ENCODE results near the gene LRP10. TPM values are rescaled to one million over a fixed set of nuclear protein-coding genes. Genes with fewer than 3 reads are reported as not detected.

The LRP10 gene
- total and polyA plus RNA-seq, 2 experiments from 2014 or later: 56.2 to 117 TPM

DNA sequence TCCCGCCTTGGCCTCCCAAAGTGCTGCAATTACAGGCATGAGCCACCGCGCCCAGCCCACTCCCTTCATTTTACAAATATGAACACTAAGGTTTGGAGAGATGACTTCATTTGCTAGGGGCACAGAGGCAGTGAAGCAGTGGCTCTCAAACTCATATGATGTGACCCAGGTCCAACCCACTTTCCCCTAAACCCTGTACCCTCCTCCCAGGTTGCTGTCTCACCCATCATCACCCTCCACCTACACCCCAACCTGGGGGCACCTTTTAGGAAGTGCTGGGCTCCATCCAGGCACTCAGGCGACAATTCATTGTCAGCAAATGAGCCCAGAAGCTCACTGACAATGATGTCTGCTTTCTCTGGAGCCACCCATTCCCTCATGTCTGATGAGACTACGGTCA is 52.2 kb downstream of the LRP10 start:
- Histone ChIP-seq H3K36me3 (replicated peaks; ENCODE audit: insufficient read depth, low read depth) (no peaks in the 10 kb centered on the region), H3K4me1 (ENCODE audit: insufficient read depth) (peaks cover 4% of the 10 kb centered on the region)

DNA sequence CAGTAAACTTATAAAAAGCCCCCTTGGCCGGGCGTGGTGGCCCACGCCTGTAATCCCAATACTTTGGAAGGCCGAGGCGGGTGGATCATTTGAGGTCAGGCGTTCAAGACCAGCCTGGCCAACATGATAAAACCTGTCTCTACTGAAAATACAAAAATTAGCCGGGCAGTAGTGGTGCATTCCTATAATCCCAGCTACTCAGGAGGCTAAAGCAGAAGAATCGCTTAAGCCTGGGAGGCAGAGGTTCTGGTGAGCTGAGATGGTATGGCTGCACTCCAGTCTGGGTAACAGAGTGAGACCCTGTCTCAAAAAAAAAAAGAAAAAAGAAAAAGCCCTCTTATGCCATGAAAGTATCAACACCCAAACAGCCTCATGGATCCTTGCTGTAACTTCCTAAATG is 54.0 kb downstream of the LRP10 start:
- H2AFZ ChIP-seq: no peak overlapping the region

More for the DNA sequence above, 52.2 kb downstream of the LRP10 start:
- H3K79me2 ChIP-seq: peaks cover 19% of the 10 kb centered on the region
- WGBS (ENCODE audit: low lambda C conversion rate, missing lambda C conversion rate): 98% methylated on average over 5 of the region's 5 CpGs
- H3K27ac ChIP-seq: no peak overlapping the region
- H3K9me3 ChIP-seq (ENCODE audit: low read depth): no peaks in the 10 kb centered on the region
- H3K4me2 ChIP-seq: no peak overlapping the region
- no peak overlapping the region for H2AFZ ChIP-seq
- H3K4me3 ChIP-seq: no peak overlapping the region
- H3K27me3 ChIP-seq: no peaks in the 10 kb centered on the region
- H4K20me1 ChIP-seq (ENCODE audit: insufficient read depth, poor library complexity, severe bottlenecking): no peaks in the 10 kb centered on the region
- no peaks in the 10 kb centered on the region for H3K9me2 ChIP-seq (replicated peaks; ENCODE audit: insufficient read depth)
- TF ChIP-seq, protein P1, sequence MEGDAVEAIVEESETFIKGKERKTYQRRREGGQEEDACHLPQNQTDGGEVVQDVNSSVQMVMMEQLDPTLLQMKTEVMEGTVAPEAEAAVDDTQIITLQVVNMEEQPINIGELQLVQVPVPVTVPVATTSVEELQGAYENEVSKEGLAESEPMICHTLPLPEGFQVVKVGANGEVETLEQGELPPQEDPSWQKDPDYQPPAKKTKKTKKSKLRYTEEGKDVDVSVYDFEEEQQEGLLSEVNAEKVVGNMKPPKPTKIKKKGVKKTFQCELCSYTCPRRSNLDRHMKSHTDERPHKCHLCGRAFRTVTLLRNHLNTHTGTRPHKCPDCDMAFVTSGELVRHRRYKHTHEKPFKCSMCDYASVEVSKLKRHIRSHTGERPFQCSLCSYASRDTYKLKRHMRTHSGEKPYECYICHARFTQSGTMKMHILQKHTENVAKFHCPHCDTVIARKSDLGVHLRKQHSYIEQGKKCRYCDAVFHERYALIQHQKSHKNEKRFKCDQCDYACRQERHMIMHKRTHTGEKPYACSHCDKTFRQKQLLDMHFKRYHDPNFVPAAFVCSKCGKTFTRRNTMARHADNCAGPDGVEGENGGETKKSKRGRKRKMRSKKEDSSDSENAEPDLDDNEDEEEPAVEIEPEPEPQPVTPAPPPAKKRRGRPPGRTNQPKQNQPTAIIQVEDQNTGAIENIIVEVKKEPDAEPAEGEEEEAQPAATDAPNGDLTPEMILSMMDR (IDR thresholded peaks at IDR 0.05; ENCODE audit: poor library complexity): no peak
- TF ChIP-seq EZH2 (IDR thresholded peaks at IDR 0.05; ENCODE audit: borderline replicate concordance): no peak
- no peak for DNase-seq (ENCODE audit: low spot score)

DNA sequence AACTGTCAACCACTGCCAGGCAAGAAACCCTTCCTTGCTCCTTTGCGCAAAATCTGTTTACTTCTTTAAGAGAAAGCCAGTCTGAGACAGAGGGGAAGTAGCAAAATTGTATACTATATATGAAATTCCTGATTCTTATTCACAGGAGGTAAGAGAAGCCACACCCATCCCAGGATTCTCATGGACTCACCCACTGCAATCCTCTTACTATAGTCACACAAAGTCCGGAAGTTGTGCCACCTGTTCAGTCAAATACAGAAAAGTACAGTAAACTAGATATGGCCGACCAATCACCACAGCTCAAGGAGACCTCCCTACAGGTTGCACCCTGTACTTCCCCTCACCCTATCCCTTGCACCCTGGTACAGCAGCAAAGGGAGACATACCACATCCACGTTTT is 54.8 kb downstream of the LRP10 start:
- H3K9me2 ChIP-seq (replicated peaks; ENCODE audit: insufficient read depth): no peaks in the 10 kb centered on the region
- H3K36me3 ChIP-seq (replicated peaks; ENCODE audit: insufficient read depth, low read depth): no peaks in the 10 kb centered on the region
- DNase-seq (ENCODE audit: low spot score): peak; percentile 28
- H3K4me3 ChIP-seq: no peak overlapping the region
- peaks cover 21% of the 10 kb centered on the region for H3K79me2 ChIP-seq
- TF ChIP-seq EZH2 (IDR thresholded peaks at IDR 0.05; ENCODE audit: borderline replicate concordance) (no peak), EZH2phosphoT487 (IDR thresholded peaks at IDR 0.05; ENCODE audit: low read depth, severe bottlenecking, unreplicated experiment) (no peak)
- TF ChIP-seq, protein P1 (IDR thresholded peaks at IDR 0.05; ENCODE audit: poor library complexity): no peak
- H2AFZ ChIP-seq: no peak overlapping the region
- no peaks in the 10 kb centered on the region for H4K20me1 ChIP-seq (ENCODE audit: insufficient read depth, poor library complexity, severe bottlenecking)
- no peak overlapping the region for H3K4me2 ChIP-seq
- no peaks in the 10 kb centered on the region for H3K27me3 ChIP-seq
- 89% methylated on average over 4 of the region's 4 CpGs for whole genome bisulfite sequencing (ENCODE audit: low lambda C conversion rate, missing lambda C conversion rate)
- no peaks in the 10 kb centered on the region for H3K9me3 ChIP-seq (ENCODE audit: low read depth)
- H3K27ac ChIP-seq: no peak overlapping the region
- peaks cover 4% of the 10 kb centered on the region for H3K4me1 ChIP-seq (ENCODE audit: insufficient read depth)

More for the DNA sequence above, 54.0 kb downstream of the LRP10 start:
- Histone ChIP-seq H3K27ac (no peak overlapping the region), H4K20me1 (ENCODE audit: insufficient read depth, poor library complexity, severe bottlenecking) (no peaks in the 10 kb centered on the region), H3K4me1 (ENCODE audit: insufficient read depth) (peaks cover 4% of the 10 kb centered on the region), H3K36me3 (replicated peaks; ENCODE audit: insufficient read depth, low read depth) (no peaks in the 10 kb centered on the region), H3K79me2 (peaks cover 21% of the 10 kb centered on the region), H3K4me3 (no peak overlapping the region), H3K9me2 (replicated peaks; ENCODE audit: insufficient read depth) (no peaks in the 10 kb centered on the region), H3K9me3 (ENCODE audit: low read depth) (no peaks in the 10 kb centered on the region), H3K27me3 (no peaks in the 10 kb centered on the region), H3K4me2 (no peak overlapping the region)
- 95% methylated on average over 8 of the region's 8 CpGs for WGBS (ENCODE audit: low lambda C conversion rate, missing lambda C conversion rate)
- no peak for TF ChIP-seq EZH2 (IDR thresholded peaks at IDR 0.05; ENCODE audit: borderline replicate concordance)
- DNase-seq (ENCODE audit: low spot score): no peak

DNA sequence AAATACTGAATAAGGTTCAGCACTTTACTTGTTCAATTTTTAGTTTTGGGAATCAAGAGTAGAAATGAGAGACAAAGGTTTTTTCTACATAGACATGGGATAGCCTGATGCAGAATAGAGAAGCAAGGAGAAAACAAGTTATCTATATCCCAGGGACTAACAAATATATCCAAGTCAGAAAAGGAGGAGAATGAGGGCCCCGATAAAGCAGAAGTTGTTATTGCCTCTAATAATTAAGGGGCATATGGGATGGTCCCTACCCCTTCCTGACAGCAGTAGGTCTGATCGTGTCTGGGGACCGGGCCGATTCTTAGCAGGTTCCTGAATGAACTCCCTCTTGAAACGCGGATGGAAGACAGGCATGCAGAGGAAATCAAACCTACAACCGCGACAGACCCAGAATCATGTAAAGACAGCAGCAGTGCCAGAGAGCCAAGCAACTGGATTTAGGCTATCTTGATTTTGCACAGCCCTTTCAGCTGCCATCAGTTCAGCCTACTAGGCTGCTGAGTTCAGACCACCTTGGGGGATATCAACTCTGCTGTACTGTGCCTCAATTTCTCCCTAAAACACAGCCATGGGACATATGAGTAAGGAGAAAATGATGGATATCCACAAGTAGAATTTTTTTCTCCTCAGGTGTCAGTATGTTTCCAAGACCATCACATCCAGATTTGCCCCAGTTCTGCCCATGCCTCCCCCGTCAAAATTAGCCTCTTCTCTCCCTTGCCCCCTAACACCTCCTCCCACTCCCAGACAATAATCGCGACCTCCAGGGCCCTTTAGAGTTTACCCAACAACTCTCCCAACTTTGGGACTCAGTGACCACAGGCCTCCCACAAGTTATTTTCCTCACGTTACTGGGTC is 56.9 kb downstream of the LRP10 start:
- peak overlapping the region; percentile 42 for H2AFZ ChIP-seq
- no peak for DNase-seq (ENCODE audit: low spot score)
- H3K4me1 ChIP-seq (ENCODE audit: insufficient read depth): peaks cover 4% of the 10 kb centered on the region
- peak overlapping the region; percentile 86 for H3K27ac ChIP-seq
- H3K4me3 ChIP-seq: peak overlapping the region; percentile 44
- no peaks in the 10 kb centered on the region for H3K9me3 ChIP-seq (ENCODE audit: low read depth)
- no peaks in the 10 kb centered on the region for H3K9me2 ChIP-seq (replicated peaks; ENCODE audit: insufficient read depth)
- no peaks in the 10 kb centered on the region for H4K20me1 ChIP-seq (ENCODE audit: insufficient read depth, poor library complexity, severe bottlenecking)
- no peak for TF ChIP-seq EZH2phosphoT487 (IDR thresholded peaks at IDR 0.05; ENCODE audit: low read depth, severe bottlenecking, unreplicated experiment)
- TF ChIP-seq EZH2 (IDR thresholded peaks at IDR 0.05; ENCODE audit: borderline replicate concordance): no peak
- TF ChIP-seq, protein P1 (IDR thresholded peaks at IDR 0.05; ENCODE audit: poor library complexity): no peak
- H3K4me2 ChIP-seq: peak overlapping the region; percentile 93
- no peaks in the 10 kb centered on the region for H3K36me3 ChIP-seq (replicated peaks; ENCODE audit: insufficient read depth, low read depth)
- 33% methylated on average over 12 of the region's 12 CpGs for WGBS (ENCODE audit: low lambda C conversion rate, missing lambda C conversion rate)
- peaks cover 21% of the 10 kb centered on the region for H3K79me2 ChIP-seq
- H3K27me3 ChIP-seq: no peaks in the 10 kb centered on the region

Data from hepatocyte (in vitro differentiated cells).